PC-9 (cell line): ENCODE results near the gene RCC2. TPM values are rescaled to one million over a fixed set of nuclear protein-coding genes. Genes with fewer than 3 reads are reported as not detected.

Experiments used
- BruUV-seq: library from RNA; stranded (reverse); fragments of 400-500 nt; replicated peaks from 2 replicates; lab custom pipeline; 2021; lab: Mats Ljungman, UMichigan
- CTCF ChIA-PET: fragments of 300-600 bp; sonication (Branson Sonifier 250); formaldehyde crosslinking; loops from one replicate; lab custom pipeline; 2022; ENCODE audit warnings: antibody characterized with exemption; lab: Charles Lee
- POLR2A ChIA-PET: fragments of 300-600 bp; sonication (Branson Sonifier 250); formaldehyde crosslinking; loops from one replicate; lab custom pipeline; 2022; ENCODE audit warnings: antibody characterized with exemption; ENCODE audit not compliant: unreplicated experiment; lab: Charles Lee
- DNase-seq, 2 experiments: peaks; one replicate each; pipeline versions ENCODE4 v3.0.0 to v3.0.0-alpha.2; 2015 to 2022; ENCODE audit warnings: mixed read lengths in 1 of 2
- H2AFZ ChIP-seq: fragments of 200-600 bp; sonication (generic); 2 replicates; pipeline ENCODE4 v1.8.1; 2017; ENCODE audit warnings: antibody characterized with exemption
- H3F3A ChIP-seq: fragments of 200-600 bp; sonication (generic); 2 replicates; pipeline ENCODE4 v1.8.1; 2017; ENCODE audit warnings: antibody characterized with exemption, mild to moderate bottlenecking, low read depth; ENCODE audit not compliant: insufficient read depth
- H3K27ac ChIP-seq: fragments of 200-600 bp; sonication (generic); 2 replicates; pipeline ENCODE4 v1.6.1; 2016; ENCODE audit warnings: mixed run types
- H3K27me3 ChIP-seq: fragments of 200-600 bp; sonication (generic); 2 replicates; pipeline ENCODE4 v1.6.1; 2016; ENCODE audit warnings: low read depth, mixed run types; ENCODE audit not compliant: insufficient read depth
- H3K36me3 ChIP-seq: fragments of 200-600 bp; sonication (generic); 2 replicates; pipeline ENCODE4 v1.6.1; 2016; ENCODE audit warnings: low read depth, mixed run types
- H3K4me1 ChIP-seq: fragments of 200-600 bp; sonication (generic); replicated peaks from 2 replicates; pipeline ENCODE4 v1.6.1; 2016; ENCODE audit warnings: mixed run types; ENCODE audit not compliant: insufficient read depth
- H3K4me2 ChIP-seq: fragments of 200-600 bp; sonication (generic); 2 replicates; pipeline ENCODE4 v1.6.1; 2017; ENCODE audit warnings: mixed run types
- H3K4me3 ChIP-seq: fragments of 200-600 bp; sonication (generic); 2 replicates; pipeline ENCODE4 v1.6.1; 2016; ENCODE audit warnings: mixed run types
- H3K79me2 ChIP-seq: fragments of 200-600 bp; sonication (generic); 2 replicates; pipeline ENCODE4 v1.6.1; 2017; ENCODE audit warnings: low read depth, mixed run types
- H3K9me2 ChIP-seq: fragments of 200-600 bp; sonication (generic); 2 replicates; pipeline ENCODE4 v1.8.1; 2017; ENCODE audit warnings: mild to moderate bottlenecking; ENCODE audit not compliant: insufficient read depth
- H3K9me3 ChIP-seq: fragments of 200-600 bp; sonication (generic); 2 replicates; pipeline ENCODE4 v1.8.1; 2016; ENCODE audit warnings: low read depth; ENCODE audit not compliant: insufficient read depth
- H4K20me1 ChIP-seq: fragments of 200-600 bp; sonication (generic); 2 replicates; pipeline ENCODE4 v1.8.1; 2017; ENCODE audit not compliant: insufficient read depth
- CTCF ChIP-seq: fragments of 200-600 bp; sonication (generic); conservative IDR thresholded peaks from 2 replicates; pipeline ENCODE4 v1.6.1; 2017; ENCODE audit warnings: mixed run types, antibody characterized with exemption, mild to moderate bottlenecking, moderate library complexity
- EZH2 ChIP-seq: fragments of 200-600 bp; sonication (generic); IDR thresholded peaks from 2 replicates; pipeline ENCODE4 v1.8.0; 2017; ENCODE audit warnings: antibody characterized with exemption, low read depth
- intact Hi-C: fragments of 100-400 bp; cut with micrococcal nuclease; formaldehyde crosslinking; loops from one replicate; pipeline ENCODE4 v1.10.0; 2022; ENCODE audit not compliant: unreplicated experiment
- total RNA-seq: library from RNA; stranded (reverse); gene quantifications from 2 replicates; pipeline ENCODE4 v1.2.3, GENCODE V29; 2021

The RCC2 gene
- total RNA-seq, 1 experiment from 2014 or later: 170 TPM

DNA sequence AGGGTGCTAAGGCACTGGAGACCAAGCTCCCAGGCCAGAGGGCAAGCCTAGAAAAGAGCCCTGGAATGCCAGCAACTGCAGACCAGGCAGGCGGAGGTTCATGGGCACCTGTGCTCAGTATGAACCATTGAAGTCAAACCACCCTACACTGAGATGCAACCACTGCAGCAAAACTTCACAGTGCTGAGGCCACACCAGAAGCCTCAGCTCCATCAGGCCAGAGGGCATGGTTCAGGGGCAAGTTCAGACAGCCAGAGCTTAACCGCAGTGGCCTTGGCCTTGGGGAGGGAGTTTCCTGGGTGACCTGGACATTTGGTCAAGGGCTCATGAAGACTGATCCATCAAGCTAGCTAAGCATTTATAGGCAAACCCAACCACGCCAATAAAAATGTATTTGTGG is 7.1 kb downstream of the RCC2 start:
- TF ChIP-seq CTCF (no peak), EZH2 (no peak)
- Histone ChIP-seq H3K27me3 (no peaks in the 10 kb centered on the region), H3K4me2 (no peak overlapping the region), H3K27ac (no peak overlapping the region), H3K9me2 (no peaks in the 10 kb centered on the region), H3K9me3 (no peaks in the 10 kb centered on the region), H3F3A (no peaks in the 10 kb centered on the region), H2AFZ (no peak overlapping the region), H3K4me3 (no peak overlapping the region), H3K36me3 (peaks cover 24% of the 10 kb centered on the region; the same call in 1 of the 2 replicates), H3K79me2 (peaks cover 79% of the 10 kb centered on the region), H3K4me1 (0 out of 2 replicates have a peak, but pooled peaks cover 9% of the 10 kb centered on the region), H4K20me1 (peaks cover 78% of the 10 kb centered on the region)
- BruUV-seq: no TSS peak
- POLR2A ChIA-PET: no interaction called here
- CTCF ChIA-PET: no interaction called here
- no peak for DNase-seq
- intact Hi-C loops: no loop called here

- Histone ChIP-seq H3K4me3 (no peak overlapping the region), H3K9me2 (no peaks in the 10 kb centered on the region), H3K27me3 (no peaks in the 10 kb centered on the region), H2AFZ (no peak overlapping the region), H3F3A (peaks cover 3% of the 10 kb centered on the region; the same call in 1 of the 2 replicates), H3K9me3 (no peaks in the 10 kb centered on the region), H3K36me3 (0 out of 2 replicates have a peak, but pooled peaks cover 17% of the 10 kb centered on the region), H3K4me1 (no peaks in the 10 kb centered on the region), H4K20me1 (peaks cover 57% of the 10 kb centered on the region), H3K79me2 (peaks cover 49% of the 10 kb centered on the region), H3K27ac (no peak overlapping the region), H3K4me2 (no peak overlapping the region)
- ChIA-PET CTCF (no interaction called here), POLR2A (no interaction called here)
- BruUV-seq: no TSS peak
- DNase-seq: no peak
- TF ChIP-seq CTCF (no peak), EZH2 (no peak)
- intact Hi-C loops: no loop called here
These were observed 10.3 kb downstream of the RCC2 start for GRCh38 chr1:17429183-17429582.

DNA sequence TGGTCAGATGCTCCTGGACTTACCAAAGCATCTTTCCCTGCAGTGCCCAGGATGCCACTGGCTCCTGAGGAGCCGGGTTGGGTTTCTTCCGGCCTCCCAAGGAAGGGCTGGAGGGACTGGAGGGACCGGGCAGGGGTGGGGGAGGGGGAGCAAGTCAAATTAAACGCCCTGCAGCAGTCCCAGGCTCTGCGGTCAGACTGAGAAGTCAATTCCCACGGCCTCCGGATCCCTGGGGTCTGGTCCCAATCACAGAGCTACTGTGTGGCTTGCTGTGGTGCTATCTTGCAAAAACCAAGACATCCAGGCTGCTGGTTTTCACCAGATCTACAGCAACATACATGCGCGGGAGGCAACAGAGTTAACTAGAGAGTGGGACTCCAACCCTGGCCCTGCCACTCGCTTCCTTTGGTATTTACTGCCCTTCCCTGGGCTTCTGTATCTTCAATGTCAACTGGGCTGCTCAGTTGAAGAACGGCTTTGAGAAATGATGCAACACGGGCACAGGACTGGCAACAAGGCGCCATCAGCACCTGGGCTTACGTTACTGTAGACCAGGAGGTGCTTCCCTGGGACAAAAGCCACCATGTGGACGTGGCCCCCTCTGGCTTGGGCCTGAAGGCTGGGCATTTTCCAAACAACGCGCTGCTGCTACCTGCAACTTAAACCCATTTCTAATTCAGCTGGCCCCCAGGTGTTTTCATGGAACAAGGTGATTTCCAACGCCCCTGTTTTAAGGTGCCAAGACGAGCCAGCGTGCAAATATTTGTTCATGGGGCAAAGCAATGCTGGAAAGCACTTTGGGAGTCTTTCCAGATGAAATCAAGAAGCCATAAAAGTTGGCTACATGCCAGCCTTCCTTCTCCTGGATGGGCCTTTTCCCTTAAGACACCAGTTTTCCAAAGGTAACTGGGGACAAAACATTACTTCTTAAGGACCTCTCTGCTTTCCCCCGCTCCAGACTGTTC is 11.5 kb downstream of the RCC2 start:
- intact Hi-C loops: no loop called here
- Histone ChIP-seq H3K4me1 (no peaks in the 10 kb centered on the region), H3F3A (peaks cover 3% of the 10 kb centered on the region; the same call in 1 of the 2 replicates), H3K9me2 (no peaks in the 10 kb centered on the region), H3K79me2 (peaks cover 37% of the 10 kb centered on the region), H3K27ac (no peak overlapping the region), H3K4me3 (no peak overlapping the region), H4K20me1 (peaks cover 54% of the 10 kb centered on the region), H3K36me3 (0 out of 2 replicates have a peak, but pooled peaks cover 7% of the 10 kb centered on the region), H3K4me2 (no peak overlapping the region), H2AFZ (no peak overlapping the region), H3K27me3 (no peaks in the 10 kb centered on the region), H3K9me3 (no peaks in the 10 kb centered on the region)
- DNase-seq: no peak
- POLR2A ChIA-PET: no interaction called here
- no TSS peak for BruUV-seq
- TF ChIP-seq CTCF: no peak
- no peak for TF ChIP-seq EZH2
- CTCF ChIA-PET: no interaction called here
